Left ventricle myocardium inferior (tissue), 1 donor: ENCODE measurements around the gene NUP210L. TPM values are rescaled to one million over a fixed set of nuclear protein-coding genes. Genes with fewer than 3 reads are reported as not detected.

Source experiments
- DNase-seq: peaks from one replicate; pipeline ENCODE4 v3.0.0-alpha.2; 2020
- H3K27ac ChIP-seq: fragments of 200-600 bp; replicated peaks from 2 replicates; pipeline ENCODE4 v1.8.0; 2021
- H3K27me3 ChIP-seq: fragments of 200-600 bp; 2 replicates; pipeline ENCODE4 v1.8.0; 2021; ENCODE audit warnings: low read depth
- H3K36me3 ChIP-seq: fragments of 200-600 bp; 2 replicates; pipeline ENCODE4 v1.8.0; 2021
- H3K4me1 ChIP-seq: fragments of 200-600 bp; 2 replicates; pipeline ENCODE4 v1.8.0; 2021
- H3K4me3 ChIP-seq: fragments of 200-600 bp; 2 replicates; pipeline ENCODE4 v1.8.0; 2021; ENCODE audit warnings: mild to moderate bottlenecking, moderate library complexity
- H3K9me3 ChIP-seq: fragments of 200-600 bp; replicated peaks from 2 replicates; pipeline ENCODE4 v1.8.0; 2021
- intact Hi-C: fragments of 100-400 bp; cut with micrococcal nuclease; formaldehyde crosslinking; loops from one replicate; pipeline ENCODE4 v1.11.0; 2022
- total RNA-seq: library from RNA; stranded (reverse); fragmentation: NEBNext Ultra II Directional; extraction: Animal tissue kit (Norgen Biotek cat#: 25700); gene quantifications from one replicate; pipeline ENCODE4 v1.2.1, GENCODE V29; 2021
- TF ChIP-seq, protein P1 (sequence below): fragments of 200-600 bp; IDR thresholded peaks from 2 replicates; pipeline ENCODE4 v1.8.0; 2021; ENCODE audit warnings: antibody characterized with exemption, mild to moderate bottlenecking, borderline replicate concordance
- donor health status: DM: no; HTN: yes; CAD: no; lungs with severe emphysema.

NUP210L gene
- total RNA-seq, 1 donor from 2014 or later = 0.30 TPM

DNA sequence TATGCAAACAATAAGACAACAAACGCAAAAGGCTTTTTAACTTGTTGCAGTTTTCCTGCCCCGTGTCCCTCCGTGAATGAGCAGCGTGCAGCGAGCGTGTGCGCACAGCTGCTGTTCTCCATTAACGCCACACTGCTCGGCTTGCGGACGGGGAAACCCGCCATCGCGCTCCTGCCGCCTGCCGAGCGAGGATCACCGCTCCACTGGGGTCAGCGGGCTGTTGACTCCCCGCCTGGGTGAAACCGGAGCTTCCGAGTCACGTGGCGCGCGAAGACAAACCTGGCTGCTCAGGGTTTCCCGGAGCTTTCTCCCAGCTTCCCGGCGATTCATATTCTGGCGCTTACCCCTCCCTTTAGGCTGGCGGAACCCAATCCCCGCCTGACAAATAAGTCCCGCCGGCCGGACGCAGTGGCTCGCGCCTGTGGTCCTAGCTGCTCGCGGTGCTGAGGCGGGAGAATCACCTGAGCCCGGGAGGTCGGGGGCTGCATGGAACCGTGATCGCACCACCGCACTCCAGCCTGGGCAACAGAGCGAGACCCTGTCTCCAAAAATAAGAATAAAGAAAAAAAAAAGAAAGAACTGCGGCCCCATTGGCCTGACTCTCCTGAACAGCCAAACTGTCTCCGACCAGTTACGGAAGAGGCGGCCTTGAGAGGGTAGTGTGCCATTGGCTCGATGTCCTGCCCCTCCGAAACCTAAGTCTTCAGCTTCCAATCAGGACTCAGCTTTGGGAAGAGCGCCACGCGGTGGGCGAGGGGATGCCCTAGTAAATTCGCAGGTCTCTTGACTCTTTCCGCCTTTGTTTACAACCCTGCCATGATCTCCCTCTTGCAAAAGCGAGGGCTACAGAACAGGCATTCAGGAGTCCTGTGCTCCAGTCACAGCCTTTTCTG is 187.5 kb downstream of the NUP210L start, which contains the start of gene CREB3L4:
CREB3L4 (plus strand) TSS at position 796 of the 893 bp plus-strand sequence. CDS start 624 bp downstream, outside the sequence.
- intact Hi-C loops = no loop called here
- Histone ChIP-seq H3K4me1 (peaks cover 51% of the 10 kb centered on the region), H3K27ac (peak within 1 kb of the TSS; percentile 96), H3K27me3 (no peaks in the 10 kb centered on the region), H3K9me3 (no peaks in the 10 kb centered on the region), H3K4me3 (peak within 1 kb of the TSS; percentile 72), H3K36me3 (no peaks in the 10 kb centered on the region)
- TF ChIP-seq, protein P1, sequence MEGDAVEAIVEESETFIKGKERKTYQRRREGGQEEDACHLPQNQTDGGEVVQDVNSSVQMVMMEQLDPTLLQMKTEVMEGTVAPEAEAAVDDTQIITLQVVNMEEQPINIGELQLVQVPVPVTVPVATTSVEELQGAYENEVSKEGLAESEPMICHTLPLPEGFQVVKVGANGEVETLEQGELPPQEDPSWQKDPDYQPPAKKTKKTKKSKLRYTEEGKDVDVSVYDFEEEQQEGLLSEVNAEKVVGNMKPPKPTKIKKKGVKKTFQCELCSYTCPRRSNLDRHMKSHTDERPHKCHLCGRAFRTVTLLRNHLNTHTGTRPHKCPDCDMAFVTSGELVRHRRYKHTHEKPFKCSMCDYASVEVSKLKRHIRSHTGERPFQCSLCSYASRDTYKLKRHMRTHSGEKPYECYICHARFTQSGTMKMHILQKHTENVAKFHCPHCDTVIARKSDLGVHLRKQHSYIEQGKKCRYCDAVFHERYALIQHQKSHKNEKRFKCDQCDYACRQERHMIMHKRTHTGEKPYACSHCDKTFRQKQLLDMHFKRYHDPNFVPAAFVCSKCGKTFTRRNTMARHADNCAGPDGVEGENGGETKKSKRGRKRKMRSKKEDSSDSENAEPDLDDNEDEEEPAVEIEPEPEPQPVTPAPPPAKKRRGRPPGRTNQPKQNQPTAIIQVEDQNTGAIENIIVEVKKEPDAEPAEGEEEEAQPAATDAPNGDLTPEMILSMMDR = peak; percentile 56
- peak; percentile 93 for DNase-seq

DNA sequence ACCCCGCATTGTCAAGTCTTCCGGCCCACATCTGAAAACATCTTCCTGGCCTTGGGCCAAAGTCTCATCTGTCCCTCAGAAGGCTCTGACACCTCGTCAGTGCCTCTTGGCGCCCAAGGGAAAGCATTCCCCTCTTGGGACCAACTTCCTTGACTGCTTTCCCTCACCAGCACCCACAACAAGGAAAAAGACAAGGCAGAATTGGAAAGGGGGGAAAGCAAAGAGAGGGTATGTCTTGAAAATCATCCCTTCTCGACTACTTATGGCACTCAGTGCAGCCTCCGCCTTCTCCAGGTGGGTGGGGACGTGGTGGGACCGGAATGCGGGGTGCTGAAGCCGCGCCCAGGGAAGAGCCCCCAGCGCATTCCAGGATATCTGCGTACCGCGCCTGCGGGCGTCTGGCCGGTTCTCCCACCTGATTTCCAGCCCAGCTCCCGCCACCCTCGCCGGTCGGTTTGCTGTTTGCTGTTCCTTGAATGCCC is 191.0 kb downstream of the NUP210L start:
- H3K27ac ChIP-seq = peak overlapping the region; percentile 98

DNA sequence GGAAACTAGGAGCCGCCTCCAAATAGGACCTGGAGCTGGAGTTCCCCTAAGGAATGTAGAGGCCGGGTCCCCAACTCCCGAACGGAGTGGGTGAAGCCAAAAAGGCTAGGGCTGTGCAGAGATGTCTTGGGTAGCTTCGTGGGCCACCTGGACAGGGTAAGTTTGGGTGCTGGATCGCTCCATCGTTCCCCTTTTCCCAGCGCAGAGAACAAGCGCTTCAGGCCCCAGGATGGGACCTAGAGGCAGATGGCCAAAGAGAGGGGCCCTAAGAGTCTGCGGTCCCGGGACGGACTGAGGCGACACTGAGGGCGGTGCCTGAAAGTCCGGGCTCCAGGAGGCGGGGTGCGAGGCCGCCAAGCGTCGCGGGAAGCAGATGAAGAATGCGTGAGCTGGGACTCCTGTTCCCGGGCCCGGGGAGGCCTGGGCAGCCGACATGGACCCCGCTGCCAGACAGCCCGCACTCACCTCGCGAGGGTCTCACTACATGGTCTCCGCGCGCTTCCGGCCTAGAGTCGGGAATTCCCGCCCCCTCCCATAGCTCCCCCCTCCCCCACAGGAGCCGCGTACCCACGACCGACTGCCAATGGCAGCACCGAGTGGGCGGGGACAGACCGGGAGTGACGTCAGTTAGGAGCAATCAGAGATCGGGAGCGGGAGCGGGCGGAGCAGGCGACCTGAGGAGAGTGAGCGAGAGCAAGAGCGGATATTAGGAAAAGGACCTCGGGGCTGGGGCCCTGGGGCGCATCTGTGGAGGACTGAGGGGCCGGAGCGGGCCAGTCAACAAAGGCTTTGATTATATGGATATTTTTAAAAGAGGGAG is 191.6 kb downstream of the NUP210L start, which contains the start of gene SLC39A1:
SLC39A1 (minus strand) TSS at position 508 of the 820 bp plus-strand sequence. CDS start 822 bp downstream, outside the sequence.
- Histone ChIP-seq H3K4me1 (peaks cover 80% of the 10 kb centered on the region), H3K36me3 (peaks cover 16% of the 10 kb centered on the region), H3K4me3 (peak within 1 kb of the TSS; percentile 80), H3K27ac (peak within 1 kb of the TSS; percentile 98), H3K9me3 (no peaks in the 10 kb centered on the region), H3K27me3 (no peaks in the 10 kb centered on the region)
- DNase-seq = peak; percentile 99
- intact Hi-C loops = no loop called here
- TF ChIP-seq, protein P1 = no peak

More for the DNA sequence above, 191.0 kb downstream of the NUP210L start:
- intact Hi-C loops = no loop called here
- Histone ChIP-seq H3K4me1 (peaks cover 83% of the 10 kb centered on the region), H3K27me3 (no peaks in the 10 kb centered on the region), H3K9me3 (no peaks in the 10 kb centered on the region), H3K36me3 (peaks cover 16% of the 10 kb centered on the region), H3K4me3 (peak overlapping the region; percentile 80)
- TF ChIP-seq, protein P1 = no peak
- peak; percentile 42 for DNase-seq

DNA sequence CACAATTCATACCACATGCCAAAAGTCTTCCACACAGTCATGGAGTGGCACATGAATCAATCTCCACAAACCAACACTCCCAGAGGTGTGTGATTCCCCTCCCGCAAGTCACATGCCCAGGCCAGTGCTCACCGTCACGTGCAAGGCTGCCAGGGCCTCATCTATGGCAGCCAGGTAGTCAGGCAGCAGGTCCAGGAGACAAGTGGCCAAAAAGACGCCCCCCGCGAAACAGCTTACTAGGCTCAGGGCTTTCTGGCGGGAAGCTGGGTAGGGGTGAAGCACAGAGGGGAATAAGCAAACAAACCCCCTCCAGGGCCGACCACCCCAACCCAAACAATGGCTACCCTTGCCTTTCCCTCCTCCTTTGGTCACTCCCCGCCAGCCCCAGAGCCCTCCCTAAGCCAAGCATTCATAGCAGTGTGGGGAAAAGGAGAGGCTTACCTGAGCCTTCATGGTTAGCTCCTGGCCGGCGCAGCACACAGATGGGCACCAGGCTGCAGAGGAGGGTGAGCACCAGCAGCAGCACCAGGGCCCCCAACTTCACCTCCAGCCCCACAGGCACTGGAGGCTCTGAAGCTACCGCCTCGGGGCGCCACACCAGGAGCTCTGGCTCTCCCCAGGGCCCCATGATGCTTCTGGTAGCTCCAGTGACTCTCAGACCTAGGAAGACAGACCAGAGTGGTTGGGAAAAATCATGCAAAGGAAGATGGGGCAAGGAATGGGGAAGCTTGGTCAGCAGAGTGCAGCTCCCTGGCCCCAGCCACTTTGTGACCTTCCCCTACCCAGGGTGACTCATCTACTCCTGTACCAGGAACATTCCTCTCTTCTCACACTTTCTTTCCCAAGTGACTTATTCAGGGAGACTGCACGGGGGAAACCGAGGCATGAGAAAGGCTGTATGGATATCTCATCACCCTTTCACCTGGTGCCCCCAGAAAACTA is 192.5 kb downstream of the NUP210L start:
- no peak for DNase-seq
- H3K4me3 ChIP-seq = peak overlapping the region; percentile 80
- intact Hi-C loops = no loop called here
- TF ChIP-seq, protein P1 = no peak
- no peaks in the 10 kb centered on the region for H3K27me3 ChIP-seq
- H3K4me1 ChIP-seq = peaks cover 84% of the 10 kb centered on the region
- H3K36me3 ChIP-seq = peaks cover 16% of the 10 kb centered on the region
- H3K9me3 ChIP-seq = no peaks in the 10 kb centered on the region
- peak overlapping the region; percentile 98 for H3K27ac ChIP-seq
